ENCODE data around the gene KCNJ4. TPM values are rescaled to one million over a fixed set of nuclear protein-coding genes. Genes with fewer than 3 reads are reported as not detected.

KCNJ4 gene
- total RNA-seq, 1 donor from 2014 or later, result 0.43 TPM

DNA sequence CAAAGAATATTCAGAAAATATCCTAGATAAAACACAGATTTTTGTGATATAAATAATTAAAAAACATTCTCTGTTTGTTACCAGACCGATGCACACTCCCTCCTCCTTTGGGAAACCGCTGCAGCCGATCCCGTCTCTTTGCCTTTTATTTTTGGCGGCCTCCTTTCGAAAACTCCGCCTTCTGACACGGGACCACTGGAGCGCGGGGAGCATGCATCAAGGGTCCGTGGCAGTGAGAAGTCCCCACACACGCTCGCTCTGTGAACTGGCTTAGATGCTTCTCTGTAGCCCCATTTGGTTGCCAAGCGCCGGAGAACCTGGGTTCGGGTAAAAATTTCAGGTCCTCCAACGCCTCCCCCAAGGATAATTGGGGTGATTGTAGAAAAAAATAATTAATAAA, 34.1 kb upstream of the KCNJ4 start:
- TF ChIP-seq, protein P1, sequence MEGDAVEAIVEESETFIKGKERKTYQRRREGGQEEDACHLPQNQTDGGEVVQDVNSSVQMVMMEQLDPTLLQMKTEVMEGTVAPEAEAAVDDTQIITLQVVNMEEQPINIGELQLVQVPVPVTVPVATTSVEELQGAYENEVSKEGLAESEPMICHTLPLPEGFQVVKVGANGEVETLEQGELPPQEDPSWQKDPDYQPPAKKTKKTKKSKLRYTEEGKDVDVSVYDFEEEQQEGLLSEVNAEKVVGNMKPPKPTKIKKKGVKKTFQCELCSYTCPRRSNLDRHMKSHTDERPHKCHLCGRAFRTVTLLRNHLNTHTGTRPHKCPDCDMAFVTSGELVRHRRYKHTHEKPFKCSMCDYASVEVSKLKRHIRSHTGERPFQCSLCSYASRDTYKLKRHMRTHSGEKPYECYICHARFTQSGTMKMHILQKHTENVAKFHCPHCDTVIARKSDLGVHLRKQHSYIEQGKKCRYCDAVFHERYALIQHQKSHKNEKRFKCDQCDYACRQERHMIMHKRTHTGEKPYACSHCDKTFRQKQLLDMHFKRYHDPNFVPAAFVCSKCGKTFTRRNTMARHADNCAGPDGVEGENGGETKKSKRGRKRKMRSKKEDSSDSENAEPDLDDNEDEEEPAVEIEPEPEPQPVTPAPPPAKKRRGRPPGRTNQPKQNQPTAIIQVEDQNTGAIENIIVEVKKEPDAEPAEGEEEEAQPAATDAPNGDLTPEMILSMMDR (IDR thresholded peaks at IDR 0.05), result no peak
- no peak for DNase-seq (ENCODE audit: extremely low spot score, unreplicated experiment)
- H3K4me1 Mint-ChIP-seq (ENCODE audit: unreplicated experiment), result peaks cover 25% of the 10 kb centered on the region
- H3K4me3 Mint-ChIP-seq (ENCODE audit: unreplicated experiment), result no peak overlapping the region
- no peaks in the 10 kb centered on the region for H3K9me3 Mint-ChIP-seq (ENCODE audit: unreplicated experiment)
- no peaks in the 10 kb centered on the region for H3K27me3 Mint-ChIP-seq (ENCODE audit: unreplicated experiment)
- peaks cover 78% of the 10 kb centered on the region for H3K36me3 Mint-ChIP-seq (ENCODE audit: unreplicated experiment)
- no peak overlapping the region for H3K27ac Mint-ChIP-seq (ENCODE audit: unreplicated experiment)

DNA sequence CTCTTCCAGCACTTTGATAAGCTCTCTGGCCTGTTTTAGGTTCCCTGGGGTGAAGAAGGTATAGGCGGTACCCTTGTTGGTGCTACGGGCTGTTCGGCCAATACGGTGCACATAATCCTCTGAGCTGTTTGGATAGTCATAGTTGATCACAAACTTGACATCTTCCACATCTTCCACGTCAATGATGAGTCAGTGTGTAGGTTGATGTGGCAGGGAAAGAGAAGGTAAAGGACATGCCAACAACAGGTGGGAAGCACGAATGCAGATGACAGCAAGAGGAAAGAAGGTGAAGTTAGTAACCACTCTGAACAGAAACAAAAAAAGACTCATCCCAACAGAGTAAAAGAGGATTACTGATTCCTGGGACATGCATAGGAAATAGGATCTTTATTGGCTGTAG, 32.9 kb upstream of the KCNJ4 start:
- H3K4me3 Mint-ChIP-seq (ENCODE audit: unreplicated experiment), result no peak overlapping the region
- DNase-seq (ENCODE audit: extremely low spot score, unreplicated experiment), result no peak
- no peaks in the 10 kb centered on the region for H3K27me3 Mint-ChIP-seq (ENCODE audit: unreplicated experiment)
- peaks cover 78% of the 10 kb centered on the region for H3K36me3 Mint-ChIP-seq (ENCODE audit: unreplicated experiment)
- peaks cover 21% of the 10 kb centered on the region for H3K4me1 Mint-ChIP-seq (ENCODE audit: unreplicated experiment)
- no peak overlapping the region for H3K27ac Mint-ChIP-seq (ENCODE audit: unreplicated experiment)
- TF ChIP-seq, protein P1 (IDR thresholded peaks at IDR 0.05), result no peak
- no peaks in the 10 kb centered on the region for H3K9me3 Mint-ChIP-seq (ENCODE audit: unreplicated experiment)

DNA sequence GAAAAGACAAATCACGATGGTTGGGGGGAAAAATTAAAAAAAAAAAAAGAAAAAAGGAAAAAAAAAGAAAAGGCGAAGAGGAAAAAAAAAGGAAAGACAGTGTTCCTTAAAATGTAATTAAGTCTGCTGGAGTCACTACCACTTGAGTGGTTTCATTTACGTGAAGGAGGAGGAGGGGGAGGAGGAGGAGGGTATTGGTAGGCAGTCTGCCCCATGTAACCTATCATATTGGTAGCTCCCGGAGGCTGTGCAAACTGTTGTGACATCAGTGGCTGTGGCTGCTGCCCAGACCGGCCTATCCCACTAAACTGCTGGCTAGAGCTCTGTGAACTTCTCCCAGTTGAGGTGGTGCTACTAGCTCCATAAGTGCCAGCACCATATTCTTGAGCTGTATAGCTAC, 30.8 kb upstream of the KCNJ4 start:
- no peaks in the 10 kb centered on the region for H3K27me3 Mint-ChIP-seq (ENCODE audit: unreplicated experiment)
- no peaks in the 10 kb centered on the region for H3K9me3 Mint-ChIP-seq (ENCODE audit: unreplicated experiment)
- H3K4me1 Mint-ChIP-seq (ENCODE audit: unreplicated experiment), result peaks cover 27% of the 10 kb centered on the region
- peaks cover 80% of the 10 kb centered on the region for H3K36me3 Mint-ChIP-seq (ENCODE audit: unreplicated experiment)
- no peak overlapping the region for H3K4me3 Mint-ChIP-seq (ENCODE audit: unreplicated experiment)
- H3K27ac Mint-ChIP-seq (ENCODE audit: unreplicated experiment), result peak overlapping the region; percentile 34
- TF ChIP-seq, protein P1 (IDR thresholded peaks at IDR 0.05), result no peak
- DNase-seq (ENCODE audit: extremely low spot score, unreplicated experiment), result no peak

GRCh38 chr22:38484244-38484643, 29.2 kb upstream of the KCNJ4 start:
- Mint-ChIP-seq H3K9me3 (ENCODE audit: unreplicated experiment) (no peaks in the 10 kb centered on the region), H3K4me1 (ENCODE audit: unreplicated experiment) (peaks cover 28% of the 10 kb centered on the region), H3K27me3 (ENCODE audit: unreplicated experiment) (no peaks in the 10 kb centered on the region), H3K27ac (ENCODE audit: unreplicated experiment) (peak overlapping the region; percentile 31), H3K36me3 (ENCODE audit: unreplicated experiment) (peaks cover 66% of the 10 kb centered on the region), H3K4me3 (ENCODE audit: unreplicated experiment) (no peak overlapping the region)
- no peak for DNase-seq (ENCODE audit: extremely low spot score, unreplicated experiment)
- TF ChIP-seq, protein P1 (IDR thresholded peaks at IDR 0.05), result no peak

DNA sequence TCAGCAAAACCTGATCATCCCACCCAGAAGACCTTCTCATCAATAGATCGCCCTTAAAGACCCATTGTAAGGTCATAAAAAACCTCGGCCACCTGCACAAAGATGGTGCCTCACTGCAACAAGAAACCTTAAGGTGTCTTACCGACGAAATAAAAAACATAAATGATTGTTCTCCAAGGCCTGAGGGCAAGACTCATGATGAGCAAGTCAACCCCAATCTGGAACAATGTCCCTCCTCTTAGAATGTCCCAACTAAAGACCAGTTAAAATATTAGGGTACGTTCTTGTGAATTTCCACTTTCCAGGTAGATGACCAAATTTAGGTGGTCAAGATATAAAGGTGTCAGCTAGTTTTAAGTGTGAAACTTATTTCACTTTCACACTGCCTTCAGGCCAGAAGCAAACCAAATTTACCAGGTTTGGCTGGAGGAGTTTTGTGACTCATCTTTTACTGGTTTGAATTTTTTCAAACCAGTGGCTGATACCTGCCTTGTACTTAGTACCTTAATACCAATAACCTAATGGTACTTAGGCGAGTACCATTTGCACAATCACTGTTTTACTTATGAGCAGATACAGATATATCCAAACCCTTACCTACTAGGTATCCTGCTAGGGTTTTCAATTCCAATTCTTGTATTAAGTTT, 27.8 kb upstream of the KCNJ4 start:
- Mint-ChIP-seq H3K4me1 (ENCODE audit: unreplicated experiment) (peaks cover 28% of the 10 kb centered on the region), H3K36me3 (ENCODE audit: unreplicated experiment) (peaks cover 57% of the 10 kb centered on the region), H3K9me3 (ENCODE audit: unreplicated experiment) (no peaks in the 10 kb centered on the region), H3K27ac (ENCODE audit: unreplicated experiment) (peak overlapping the region; percentile 59), H3K27me3 (ENCODE audit: unreplicated experiment) (no peaks in the 10 kb centered on the region), H3K4me3 (ENCODE audit: unreplicated experiment) (no peak overlapping the region)
- DNase-seq (ENCODE audit: extremely low spot score, unreplicated experiment), result no peak
- TF ChIP-seq, protein P1 (IDR thresholded peaks at IDR 0.05), result no peak

Data from osteocyte (in vitro differentiated cells).